Mammary epithelial cell (primary cell): ENCODE measurements around the gene ASIC3.

Experiments used
- CTCF ChIP-seq, 2 donors: IDR thresholded peaks in 1 of 2; conservative IDR thresholded peaks in 1 of 2; 2 replicates each; pipeline ENCODE4 v1.5.1; 2011 to 2012; ENCODE audit warnings: inconsistent platforms in 2 of 2, low read length in 2 of 2, mild to moderate bottlenecking in 2 of 2, control low read depth in 1 of 2, low read depth in 1 of 2; ENCODE audit not compliant: insufficient read depth in 1 of 2; ENCODE audit errors: extremely low read depth in 1 of 2
- EZH2 ChIP-seq: IDR thresholded peaks from 2 replicates; pipeline ENCODE4 v1.6.1; 2012; ENCODE audit warnings: low read length, inconsistent platforms, borderline replicate concordance

- TF ChIP-seq CTCF (conservative IDR thresholded peaks at IDR 0.05 in 1 of 2, IDR thresholded peaks at IDR 0.05 in 1 of 2; ENCODE audit: extremely low read depth in 1 of 2, insufficient read depth in 1 of 2, low read depth in 1 of 2, low read length in 2 of 2) (no peak), EZH2 (no peak)
Measured at GRCh38 chr7:150999001-150999400, 49.3 kb upstream of the ASIC3 start.
